Effector memory CD8-positive, alpha-beta T cell (primary cell): Measurements from ENCODE around the gene MAP7.
"Not testable (repeated sequence)": the region's sequence is repeated elsewhere in the genome, so short reads cannot be mapped to it uniquely, and the experiment has no call there.

ENCODE experiments used
- ATAC-seq: fragments of 150-1000 bp; cut with Tn5 transposase; replicated peaks from 2 replicates; pipeline ENCODE4 v1.10.0; 2021; ENCODE audit warnings: mild to moderate bottlenecking, moderate library complexity
- DNase-seq, 3 experiments: peaks; one replicate each; pipeline ENCODE4 v3.0.0; 2021
- H3K27ac Mint-ChIP-seq, 2 donors: one replicate each; pipeline ENCODE4 v1.8.0; 2022; ENCODE audit warnings: mild to moderate bottlenecking in 2 of 2, mixed read lengths in 2 of 2, moderate library complexity in 2 of 2
- H3K27me3 Mint-ChIP-seq, 2 donors: one replicate each; pipeline ENCODE4 v1.8.0; 2022; ENCODE audit warnings: mixed read lengths in 2 of 2
- H3K36me3 Mint-ChIP-seq: one replicate; pipeline ENCODE4 v1.8.0; 2022; ENCODE audit warnings: mild to moderate bottlenecking, moderate library complexity, mixed read lengths; ENCODE audit not compliant: insufficient read depth
- H3K4me1 Mint-ChIP-seq, 2 donors: one replicate each; pipeline ENCODE4 v1.8.0; 2022; ENCODE audit warnings: low read depth in 2 of 2, mixed read lengths in 2 of 2
- H3K4me3 Mint-ChIP-seq, 2 donors: one replicate each; pipeline ENCODE4 v1.8.0; 2022; ENCODE audit warnings: mild to moderate bottlenecking in 2 of 2, mixed read lengths in 2 of 2, moderate library complexity in 2 of 2
- H3K9me3 Mint-ChIP-seq, 2 donors: one replicate each; pipeline ENCODE4 v1.8.0; 2022; ENCODE audit warnings: mixed read lengths in 2 of 2

Gene MAP7

GRCh38 chr6:136502786-136503185, 47.4 kb downstream of the MAP7 start:
- Mint-ChIP-seq H3K36me3 (no peaks in the 10 kb centered on the region), H3K27ac (no peak overlapping the region), H3K27me3 (peaks cover 8 to 20% of the 10 kb centered on the region in 2 donors), H3K4me3 (no peak overlapping the region), H3K4me1 (no peaks in the 10 kb centered on the region), H3K9me3 (no peaks in the 10 kb centered on the region)
- ATAC-seq = no peak
- no peak for DNase-seq

DNA sequence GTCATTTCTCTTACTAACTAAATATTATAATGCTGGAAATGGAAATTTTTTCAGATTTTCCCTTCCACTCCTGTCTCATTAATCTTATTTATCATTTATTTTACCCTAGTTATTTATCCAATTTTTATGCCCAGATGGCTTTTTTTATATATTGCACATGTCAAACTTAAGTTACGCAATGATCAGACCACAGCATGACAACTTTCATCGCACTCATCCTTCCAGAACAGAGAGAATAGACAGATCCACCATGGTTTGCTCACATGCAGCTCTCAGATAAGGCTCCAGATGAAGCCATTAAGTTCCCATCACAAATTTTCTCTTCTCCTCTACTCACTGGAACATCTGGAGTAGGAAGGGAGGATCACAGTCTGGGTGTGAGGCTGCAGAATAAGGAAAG, 48.7 kb downstream of the MAP7 start:
- H3K4me3 Mint-ChIP-seq = no peak overlapping the region
- DNase-seq = no peak
- no peak overlapping the region for H3K27ac Mint-ChIP-seq
- H3K36me3 Mint-ChIP-seq = no peaks in the 10 kb centered on the region
- no peaks in the 10 kb centered on the region for H3K9me3 Mint-ChIP-seq
- peaks cover 15 to 19% of the 10 kb centered on the region in 2 donors for H3K27me3 Mint-ChIP-seq
- no peak for ATAC-seq
- no peaks in the 10 kb centered on the region for H3K4me1 Mint-ChIP-seq

- DNase-seq (no peak), ATAC-seq (no peak)
- no peaks in the 10 kb centered on the region for H3K36me3 Mint-ChIP-seq
- no peak overlapping the region for H3K4me3 Mint-ChIP-seq
- no peak overlapping the region for H3K27ac Mint-ChIP-seq
- H3K27me3 Mint-ChIP-seq = peaks cover 11 to 15% of the 10 kb centered on the region in 2 donors
- H3K4me1 Mint-ChIP-seq = no peaks in the 10 kb centered on the region
- H3K9me3 Mint-ChIP-seq = no peaks in the 10 kb centered on the region
Observed at GRCh38 chr6:136501096-136501495, 49.1 kb downstream of the MAP7 start.

GRCh38 chr6:136500414-136500813, 49.8 kb downstream of the MAP7 start:
- H3K27ac Mint-ChIP-seq = no peak overlapping the region
- peaks cover 9 to 11% of the 10 kb centered on the region in 2 donors for H3K27me3 Mint-ChIP-seq
- H3K4me1 Mint-ChIP-seq = no peaks in the 10 kb centered on the region
- no peaks in the 10 kb centered on the region for H3K9me3 Mint-ChIP-seq
- no peaks in the 10 kb centered on the region for H3K36me3 Mint-ChIP-seq
- ATAC-seq = no peak
- H3K4me3 Mint-ChIP-seq = no peak overlapping the region
- no peak for DNase-seq

GRCh38 chr6:136499370-136499769, 50.9 kb downstream of the MAP7 start:
- DNase-seq (no peak), ATAC-seq (no peak)
- Mint-ChIP-seq H3K4me1 (no peaks in the 10 kb centered on the region), H3K36me3 (no peaks in the 10 kb centered on the region), H3K27me3 (peaks cover 9 to 11% of the 10 kb centered on the region in 2 donors), H3K4me3 (no peak overlapping the region), H3K27ac (no peak overlapping the region), H3K9me3 (no peaks in the 10 kb centered on the region)

DNA sequence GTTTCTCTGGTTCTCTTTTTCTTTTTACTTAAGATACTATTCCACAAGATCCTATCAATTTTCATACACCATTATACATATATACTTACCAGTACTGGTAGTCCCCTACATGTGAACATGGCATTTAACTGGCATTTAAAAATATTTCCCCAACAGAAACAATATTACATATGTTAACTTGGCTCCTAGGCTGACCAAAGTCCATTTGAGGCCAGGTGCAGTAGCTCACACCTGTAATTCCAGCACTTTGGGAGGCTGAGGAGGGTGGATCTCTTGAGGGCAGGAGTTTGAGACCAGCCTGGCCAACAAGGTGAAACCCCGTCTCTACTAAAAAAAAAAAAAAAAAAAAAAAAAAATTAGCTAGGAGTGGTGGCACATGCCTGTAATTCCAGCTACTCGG, 53.8 kb downstream of the MAP7 start:
- not testable (repeated sequence) for H3K9me3 Mint-ChIP-seq, H3K27ac Mint-ChIP-seq, ATAC-seq, H3K4me1 Mint-ChIP-seq, H3K36me3 Mint-ChIP-seq, H3K4me3 Mint-ChIP-seq, DNase-seq
- H3K27me3 Mint-ChIP-seq = peaks cover 16 to 17% of the 10 kb centered on the region in 2 donors

GRCh38 chr6:136494710-136495109, 55.5 kb downstream of the MAP7 start:
- ATAC-seq = no peak
- no peaks in the 10 kb centered on the region for H3K9me3 Mint-ChIP-seq
- no peaks in the 10 kb centered on the region for H3K36me3 Mint-ChIP-seq
- DNase-seq = no peak
- H3K4me3 Mint-ChIP-seq = no peak overlapping the region
- no peaks in the 10 kb centered on the region for H3K4me1 Mint-ChIP-seq
- H3K27ac Mint-ChIP-seq = no peak overlapping the region
- H3K27me3 Mint-ChIP-seq = peaks cover 21 to 29% of the 10 kb centered on the region in 2 donors

- Mint-ChIP-seq H3K27ac (no peak overlapping the region), H3K9me3 (no peaks in the 10 kb centered on the region), H3K36me3 (no peaks in the 10 kb centered on the region), H3K4me3 (no peak overlapping the region), H3K27me3 (peaks cover 21 to 29% of the 10 kb centered on the region in 2 donors), H3K4me1 (no peaks in the 10 kb centered on the region)
- ATAC-seq = no peak
- no peak for DNase-seq
Observed at GRCh38 chr6:136494059-136494458, 56.2 kb downstream of the MAP7 start.

- DNase-seq (no peak), ATAC-seq (no peak)
- Mint-ChIP-seq H3K9me3 (no peaks in the 10 kb centered on the region), H3K27me3 (peaks cover 15 to 29% of the 10 kb centered on the region in 2 donors), H3K36me3 (no peaks in the 10 kb centered on the region), H3K27ac (no peak overlapping the region), H3K4me3 (no peak overlapping the region), H3K4me1 (no peaks in the 10 kb centered on the region)
Observed at GRCh38 chr6:136492409-136492808, 57.8 kb downstream of the MAP7 start.

- H3K27ac Mint-ChIP-seq = no peak overlapping the region
- peaks cover 12 to 29% of the 10 kb centered on the region in 2 donors for H3K27me3 Mint-ChIP-seq
- ATAC-seq = no peak
- H3K4me1 Mint-ChIP-seq = no peaks in the 10 kb centered on the region
- H3K9me3 Mint-ChIP-seq = no peaks in the 10 kb centered on the region
- no peak for DNase-seq
- H3K4me3 Mint-ChIP-seq = no peak overlapping the region
- H3K36me3 Mint-ChIP-seq = no peaks in the 10 kb centered on the region
Observed at GRCh38 chr6:136491754-136492153, 58.5 kb downstream of the MAP7 start.

GRCh38 chr6:136491251-136491650, 59.0 kb downstream of the MAP7 start:
- Mint-ChIP-seq H3K4me1 (no peaks in the 10 kb centered on the region), H3K27me3 (peaks cover 12 to 29% of the 10 kb centered on the region in 2 donors), H3K36me3 (no peaks in the 10 kb centered on the region), H3K4me3 (no peak overlapping the region), H3K9me3 (no peaks in the 10 kb centered on the region), H3K27ac (no peak overlapping the region)
- DNase-seq (no peak), ATAC-seq (no peak)

DNA sequence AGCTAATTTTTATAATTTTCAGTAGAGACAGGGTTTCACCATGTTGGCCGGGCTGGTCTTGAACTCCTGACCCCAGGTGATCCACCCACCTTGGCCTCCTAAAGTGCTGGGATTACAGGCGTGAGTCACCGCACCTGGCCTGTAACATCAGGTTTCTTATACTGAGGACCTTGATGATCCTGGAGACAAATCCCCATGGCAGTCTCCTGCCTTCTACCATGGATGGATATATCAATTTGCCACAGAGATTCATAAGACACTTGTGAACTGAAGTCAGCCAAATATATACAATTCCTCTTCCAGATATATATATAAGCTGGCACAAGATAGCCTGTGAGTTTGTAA, 60.6 kb downstream of the MAP7 start:
- ATAC-seq, H3K4me1 Mint-ChIP-seq, H3K27ac Mint-ChIP-seq, DNase-seq, H3K9me3 Mint-ChIP-seq, H3K36me3 Mint-ChIP-seq, H3K4me3 Mint-ChIP-seq: not testable (repeated sequence)
- H3K27me3 Mint-ChIP-seq = peaks cover 12 to 29% of the 10 kb centered on the region in 2 donors

GRCh38 chr6:136487759-136488425, 62.3 kb downstream of the MAP7 start:
- ATAC-seq (no peak), DNase-seq (no peak)
- Mint-ChIP-seq H3K9me3 (no peaks in the 10 kb centered on the region), H3K4me1 (no peaks in the 10 kb centered on the region), H3K36me3 (no peaks in the 10 kb centered on the region), H3K27ac (no peak overlapping the region), H3K27me3 (peaks cover 12 to 18% of the 10 kb centered on the region in 2 donors), H3K4me3 (no peak overlapping the region)

DNA sequence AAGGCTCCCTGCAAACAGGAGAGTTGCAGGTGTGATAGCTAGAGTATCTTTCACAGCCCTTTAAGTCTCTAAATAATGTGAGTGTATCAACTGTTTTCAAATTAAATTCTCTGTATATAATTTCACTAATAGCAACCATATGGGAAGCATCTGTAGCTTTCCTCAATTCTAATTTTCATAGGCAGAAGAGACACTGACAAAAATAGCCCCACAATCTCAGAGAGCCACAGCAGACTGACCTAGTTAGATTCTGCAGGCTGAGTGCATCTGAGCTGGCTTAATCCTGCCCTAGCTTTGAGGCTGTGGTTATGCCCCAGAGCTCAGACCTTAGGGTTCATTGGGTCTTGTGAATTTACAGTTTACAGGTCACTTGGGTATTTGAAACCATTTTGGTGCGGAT, 63.9 kb downstream of the MAP7 start:
- ATAC-seq = no peak
- no peak overlapping the region for H3K27ac Mint-ChIP-seq
- H3K27me3 Mint-ChIP-seq = peaks cover 6 to 11% of the 10 kb centered on the region in 2 donors
- no peaks in the 10 kb centered on the region for H3K36me3 Mint-ChIP-seq
- DNase-seq = no peak
- no peaks in the 10 kb centered on the region for H3K9me3 Mint-ChIP-seq
- H3K4me3 Mint-ChIP-seq = no peak overlapping the region
- no peaks in the 10 kb centered on the region for H3K4me1 Mint-ChIP-seq

DNA sequence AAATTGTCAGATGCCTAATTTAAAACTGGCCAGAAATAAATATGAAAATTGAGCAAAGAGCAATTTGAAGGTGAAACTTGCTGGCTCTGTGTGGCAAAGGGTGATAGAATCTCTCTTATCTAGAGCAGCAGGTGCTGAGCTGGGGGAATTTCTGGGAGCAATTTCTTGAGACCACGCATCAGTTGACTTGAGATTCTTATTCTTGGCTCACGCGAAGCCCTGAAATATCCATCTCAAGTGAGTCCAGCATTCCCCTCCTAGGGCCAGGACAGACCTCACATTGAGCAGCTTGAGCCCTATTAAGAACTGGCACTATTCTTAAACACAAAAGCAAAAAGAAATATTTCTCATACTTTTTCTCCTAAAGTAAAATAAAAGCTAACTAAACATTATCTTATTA, 66.3 kb downstream of the MAP7 start:
- H3K36me3 Mint-ChIP-seq = no peaks in the 10 kb centered on the region
- no peaks in the 10 kb centered on the region for H3K9me3 Mint-ChIP-seq
- H3K4me1 Mint-ChIP-seq = no peaks in the 10 kb centered on the region
- peaks cover 14 to 15% of the 10 kb centered on the region in 2 donors for H3K27me3 Mint-ChIP-seq
- ATAC-seq = no peak
- H3K27ac Mint-ChIP-seq = no peak overlapping the region
- H3K4me3 Mint-ChIP-seq = no peak overlapping the region
- DNase-seq = no peak
